HG03175 (cell line): ENCODE measurements around the gene TSSK2.

ENCODE experiments used
- ATAC-seq: cut with Tn5 transposase; IDR thresholded peaks from one replicate; pipeline ENCODE4 v1.9.1; 2021; ENCODE audit warnings: mild to moderate bottlenecking, moderate library complexity; ENCODE audit not compliant: unreplicated experiment

Gene TSSK2

DNA sequence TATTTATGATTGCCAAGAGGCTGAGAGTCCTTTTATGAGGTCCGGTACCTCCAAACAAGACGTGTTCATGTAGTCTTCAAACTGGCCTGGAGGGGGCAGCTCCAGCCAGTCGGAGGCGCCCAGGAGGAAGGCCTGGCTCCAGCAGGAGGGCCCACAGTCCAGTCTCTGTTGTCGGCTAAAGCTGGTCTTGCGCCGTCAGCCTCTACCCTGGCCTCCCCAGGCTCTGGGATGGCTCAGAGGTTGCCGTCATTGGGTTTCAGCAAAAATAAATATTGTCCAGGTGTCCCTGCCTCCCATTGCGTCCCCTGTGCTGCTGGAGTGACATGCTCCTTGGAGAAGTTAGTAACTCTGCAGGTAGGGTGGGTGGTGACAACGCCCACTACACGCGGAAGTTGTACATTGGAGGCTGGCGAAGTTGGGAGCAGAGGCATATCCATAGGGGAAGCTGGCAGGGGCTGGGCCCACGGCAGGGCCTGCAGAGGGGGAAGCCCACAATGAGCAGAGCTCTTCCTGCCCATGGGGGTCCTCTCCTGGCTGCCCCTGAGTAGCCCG, 48.5 kb downstream of the TSSK2 start:
- ATAC-seq = peak; percentile 44

- ATAC-seq = no peak
These were observed 49.1 kb downstream of the TSSK2 start for GRCh38 chr22:19180234-19180633.

DNA sequence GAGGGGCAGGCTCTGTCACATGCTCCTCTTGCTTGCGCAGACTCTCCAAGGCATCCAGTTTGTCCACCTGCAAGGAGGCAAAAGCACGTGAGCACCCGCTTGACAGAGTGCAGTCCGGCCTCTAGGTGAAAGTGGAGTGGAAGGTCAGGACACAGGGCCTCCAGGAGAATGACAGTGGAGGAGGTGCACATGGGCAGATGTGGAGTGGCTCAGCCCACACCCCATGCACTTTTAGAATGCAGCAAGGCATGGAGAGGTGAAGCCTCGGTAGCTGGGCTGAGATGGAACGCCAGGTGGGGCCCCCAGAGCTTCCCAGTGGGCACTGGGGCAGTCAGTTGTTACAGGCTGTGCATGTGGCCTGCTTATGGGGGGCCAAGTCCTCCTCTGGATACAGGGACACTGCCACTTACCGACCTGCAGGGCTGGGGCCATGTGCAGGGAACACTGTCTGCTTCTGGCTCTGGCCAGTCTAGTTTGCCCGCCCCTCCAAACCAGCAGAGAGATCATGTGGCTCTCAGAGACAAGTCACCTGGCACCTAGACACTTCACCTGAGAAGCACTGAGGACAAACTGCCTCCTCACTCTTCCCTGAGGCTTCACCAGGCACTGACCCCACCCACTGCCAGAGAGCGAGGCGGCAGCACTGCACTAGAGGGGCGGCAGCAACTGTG, 49.8 kb downstream of the TSSK2 start:
- no peak for ATAC-seq

- no peak for ATAC-seq
These were observed 50.8 kb downstream of the TSSK2 start for GRCh38 chr22:19181786-19182471.
